ENCODE measurements around the gene BPIFB6. TPM values are rescaled to one million over a fixed set of nuclear protein-coding genes. Genes with fewer than 3 reads are reported as not detected.

The BPIFB6 gene
- polyA plus RNA-seq, 3 donors = not detected

GRCh38 chr20:33072362-33072761, 40.9 kb downstream of the BPIFB6 start:
- 100% methylated on average over 3 of the region's 4 CpGs for WGBS (ENCODE audit: insufficient coverage)
- Mint-ChIP-seq H3K36me3 (no peaks in the 10 kb centered on the region), H3K4me1 (peaks cover 11% of the 10 kb centered on the region), H3K27me3 (ENCODE audit: low read depth in 3 of 3) (peaks cover 1 to 4% (median 1%) of the 10 kb centered on the region in 3 donors), H3K9me3 (no peaks in the 10 kb centered on the region), H3K4me3 (no peak overlapping the region), H3K27ac (no peak overlapping the region)
- intact Hi-C loops (cut with micrococcal nuclease) = no loop called here
- Histone ChIP-seq H3K36me3 (replicated peaks in 1 of 2; ENCODE audit: control insufficient read depth in 1 of 2, insufficient read depth in 2 of 2, low read length in 2 of 2) (no peaks in the 10 kb centered on the region), H3K27ac (ENCODE audit: low read depth in 1 of 2, low read length in 2 of 2) (no peak overlapping the region), H3K79me2 (ENCODE audit: insufficient read depth, low read length) (no peaks in the 10 kb centered on the region), H3K27me3 (ENCODE audit: control insufficient read depth in 2 of 2, insufficient read depth in 2 of 2, low read length in 2 of 2) (no peaks in the 10 kb centered on the region), H3K9ac (ENCODE audit: insufficient read depth, low read length, poor library complexity, severe bottlenecking) (no peak overlapping the region), H3K4me1 (ENCODE audit: control insufficient read depth in 1 of 2, insufficient read depth in 2 of 2, low read length in 2 of 2) (peaks cover 11% of the 10 kb centered on the region in 2 donors), H3K4me3 (replicated peaks in 1 of 3; ENCODE audit: low read depth in 2 of 3, low read length in 3 of 3) (no peak overlapping the region), H4K20me1 (ENCODE audit: insufficient read depth, low read length) (no peaks in the 10 kb centered on the region), H3K9me3 (replicated peaks in 1 of 2; ENCODE audit: control insufficient read depth in 1 of 2, insufficient read depth in 1 of 2, low read length in 2 of 2) (no peaks in the 10 kb centered on the region), H2AFZ (ENCODE audit: insufficient read depth, low read depth, low read length, poor library complexity, severe bottlenecking) (no peak overlapping the region), H3K4me2 (replicated peaks; ENCODE audit: extremely low read depth, low read length, poor library complexity, severe bottlenecking) (no peak overlapping the region)
- DNase-seq = no peak
- no peak for TF ChIP-seq CTCF (IDR thresholded peaks at IDR 0.05)

GRCh38 chr20:33072813-33073212, 41.4 kb downstream of the BPIFB6 start:
- no peak overlapping the region for H3K4me3 Mint-ChIP-seq
- intact Hi-C loops (cut with micrococcal nuclease) = no loop called here
- no peaks in the 10 kb centered on the region for H3K36me3 Mint-ChIP-seq
- Histone ChIP-seq H3K9ac (ENCODE audit: insufficient read depth, low read length, poor library complexity, severe bottlenecking) (no peak overlapping the region), H4K20me1 (ENCODE audit: insufficient read depth, low read length) (no peaks in the 10 kb centered on the region), H3K36me3 (replicated peaks in 1 of 2; ENCODE audit: control insufficient read depth in 1 of 2, insufficient read depth in 2 of 2, low read length in 2 of 2) (no peaks in the 10 kb centered on the region), H3K4me3 (replicated peaks in 1 of 3; ENCODE audit: low read depth in 2 of 3, low read length in 3 of 3) (no peak overlapping the region), H3K27me3 (ENCODE audit: control insufficient read depth in 2 of 2, insufficient read depth in 2 of 2, low read length in 2 of 2) (no peaks in the 10 kb centered on the region), H3K4me1 (ENCODE audit: control insufficient read depth in 1 of 2, insufficient read depth in 2 of 2, low read length in 2 of 2) (peaks cover 6 to 7% of the 10 kb centered on the region in 2 donors), H3K9me3 (replicated peaks in 1 of 2; ENCODE audit: control insufficient read depth in 1 of 2, insufficient read depth in 1 of 2, low read length in 2 of 2) (no peaks in the 10 kb centered on the region), H3K27ac (ENCODE audit: low read depth in 1 of 2, low read length in 2 of 2) (no peak overlapping the region), H2AFZ (ENCODE audit: insufficient read depth, low read depth, low read length, poor library complexity, severe bottlenecking) (no peak overlapping the region), H3K4me2 (replicated peaks; ENCODE audit: extremely low read depth, low read length, poor library complexity, severe bottlenecking) (no peak overlapping the region), H3K79me2 (ENCODE audit: insufficient read depth, low read length) (no peaks in the 10 kb centered on the region)
- TF ChIP-seq CTCF (IDR thresholded peaks at IDR 0.05) = no peak
- H3K4me1 Mint-ChIP-seq = peaks cover 6% of the 10 kb centered on the region
- H3K27ac Mint-ChIP-seq = no peak overlapping the region
- peaks cover 1 to 4% (median 1%) of the 10 kb centered on the region in 3 donors for H3K27me3 Mint-ChIP-seq (ENCODE audit: low read depth in 3 of 3)
- 100% methylated on average over 2 of the region's 2 CpGs for WGBS (ENCODE audit: insufficient coverage)
- H3K9me3 Mint-ChIP-seq = no peaks in the 10 kb centered on the region
- DNase-seq = no peak

Measured in CD14-positive monocyte (primary cell).